T-helper 9 cell (primary cell): ENCODE results near the gene EML3.
A peak's percentile ranks its signal among the peaks of the same experiment; 100 is the strongest.
"Not testable (repeated sequence)": the region's sequence is repeated elsewhere in the genome, so short reads cannot be mapped to it uniquely, and the experiment has no call there.

Source experiments
- DNase-seq: peaks from one replicate; pipeline ENCODE4 v3.0.0-alpha.2; 2020

EML3 gene

GRCh38 chr11:62616957-62617356 is 4.4 kb upstream of the EML3 start:
- not testable (repeated sequence) for DNase-seq

GRCh38 chr11:62615521-62615920 is 2.9 kb upstream of the EML3 start:
- no peak for DNase-seq

- DNase-seq: no peak
Observed at GRCh38 chr11:62614275-62614674, 1.7 kb upstream of the EML3 start.

GRCh38 chr11:62613291-62613778 is 760 bp upstream of the EML3 start:
- no peak for DNase-seq

- DNase-seq: peak; percentile 31
Observed at GRCh38 chr11:62611705-62612365, 740 bp downstream of the EML3 start.

- DNase-seq: no peak
Observed at GRCh38 chr11:62610814-62611704, 1.5 kb downstream of the EML3 start.

GRCh38 chr11:62610403-62610802 is 2.2 kb downstream of the EML3 start:
- no peak for DNase-seq

GRCh38 chr11:62608776-62609175 is 3.8 kb downstream of the EML3 start:
- no peak for DNase-seq

- no peak for DNase-seq
Observed at GRCh38 chr11:62607714-62608113, 4.9 kb downstream of the EML3 start.

- DNase-seq: no peak
Observed at GRCh38 chr11:62605902-62606301, 6.7 kb downstream of the EML3 start.

- DNase-seq: no peak
Observed at GRCh38 chr11:62605467-62605866, 7.1 kb downstream of the EML3 start.

- no peak for DNase-seq
Observed at GRCh38 chr11:62604460-62605120, 8.0 kb downstream of the EML3 start.

- no peak for DNase-seq
Observed at GRCh38 chr11:62603776-62604299, 8.7 kb downstream of the EML3 start.

GRCh38 chr11:62603072-62603408 is 9.5 kb downstream of the EML3 start:
- DNase-seq: no peak

- DNase-seq: no peak
Observed at GRCh38 chr11:62602141-62603071, 10.2 kb downstream of the EML3 start.

GRCh38 chr11:62601372-62602140 is 11.0 kb downstream of the EML3 start, which contains the start of gene MTA2:
TSS of gene MTA2 (minus strand) at chr11:62601865. CDS start at chr11:62601450, 415 bp downstream.
- DNase-seq: peak; percentile 99

- DNase-seq: peak; percentile 37
Observed at GRCh38 chr11:62601122-62601371, 11.5 kb downstream of the EML3 start.

- DNase-seq: no peak
Observed at GRCh38 chr11:62600367-62601121, 12.0 kb downstream of the EML3 start.

GRCh38 chr11:62599901-62600300 is 12.7 kb downstream of the EML3 start:
- no peak for DNase-seq

- peak; percentile 89 for DNase-seq
Observed at GRCh38 chr11:62599069-62599696, 13.4 kb downstream of the EML3 start.
